ENCODE measurements around the gene APBB1IP.
"Not testable (repeated sequence)": the region's sequence is repeated elsewhere in the genome, so short reads cannot be mapped to it uniquely, and the experiment has no call there.

The APBB1IP gene

GRCh38 chr10:26441491-26442214 is 3.5 kb downstream of the APBB1IP start:
- DNase-seq (ENCODE audit: low read depth): peak; percentile 36

- DNase-seq (ENCODE audit: low read depth): no peak
Measured at GRCh38 chr10:26445411-26446031, 7.4 kb downstream of the APBB1IP start.

GRCh38 chr10:26446258-26446657 is 8.1 kb downstream of the APBB1IP start:
- DNase-seq (ENCODE audit: low read depth): no peak

GRCh38 chr10:26448292-26448691 is 10.2 kb downstream of the APBB1IP start:
- no peak for DNase-seq (ENCODE audit: low read depth)

GRCh38 chr10:26448706-26449435 is 10.7 kb downstream of the APBB1IP start:
- peak; percentile 65 for DNase-seq (ENCODE audit: low read depth)

- no peak for DNase-seq (ENCODE audit: low read depth)
Measured at GRCh38 chr10:26449726-26450125, 11.6 kb downstream of the APBB1IP start.

GRCh38 chr10:26451903-26452302 is 13.8 kb downstream of the APBB1IP start:
- DNase-seq (ENCODE audit: low read depth): no peak

- no peak for DNase-seq (ENCODE audit: low read depth)
Measured at GRCh38 chr10:26453850-26454249, 15.7 kb downstream of the APBB1IP start.

GRCh38 chr10:26454891-26455290 is 16.8 kb downstream of the APBB1IP start:
- DNase-seq (ENCODE audit: low read depth): no peak

- no peak for DNase-seq (ENCODE audit: low read depth)
Measured at GRCh38 chr10:26455567-26456315, 17.6 kb downstream of the APBB1IP start.

- no peak for DNase-seq (ENCODE audit: low read depth)
Measured at GRCh38 chr10:26457088-26457487, 18.9 kb downstream of the APBB1IP start.

- DNase-seq (ENCODE audit: low read depth): no peak
Measured at GRCh38 chr10:26460736-26461135, 22.6 kb downstream of the APBB1IP start.

- no peak for DNase-seq (ENCODE audit: low read depth)
Measured at GRCh38 chr10:26463986-26464385, 25.8 kb downstream of the APBB1IP start.

- no peak for DNase-seq (ENCODE audit: low read depth)
Measured at GRCh38 chr10:26464632-26465280, 26.6 kb downstream of the APBB1IP start.

GRCh38 chr10:26466531-26466930 is 28.4 kb downstream of the APBB1IP start:
- DNase-seq (ENCODE audit: low read depth): not testable (repeated sequence)

GRCh38 chr10:26467639-26468038 is 29.5 kb downstream of the APBB1IP start:
- DNase-seq (ENCODE audit: low read depth): no peak

GRCh38 chr10:26468291-26468690 is 30.1 kb downstream of the APBB1IP start:
- no peak for DNase-seq (ENCODE audit: low read depth)

- DNase-seq (ENCODE audit: low read depth): peak; percentile 45
Measured at GRCh38 chr10:26468700-26469099, 30.6 kb downstream of the APBB1IP start.

- no peak for DNase-seq (ENCODE audit: low read depth)
Measured at GRCh38 chr10:26472492-26472778, 34.3 kb downstream of the APBB1IP start.

- DNase-seq (ENCODE audit: low read depth): no peak
Measured at GRCh38 chr10:26474026-26474425, 35.9 kb downstream of the APBB1IP start.

GRCh38 chr10:26474845-26475244 is 36.7 kb downstream of the APBB1IP start:
- DNase-seq (ENCODE audit: low read depth): not testable (repeated sequence)

GRCh38 chr10:26475386-26475785 is 37.2 kb downstream of the APBB1IP start:
- DNase-seq (ENCODE audit: low read depth): no peak

All from T-helper 22 cell (primary cell).